ENCODE results near the gene SCARB2. TPM values are rescaled to one million over a fixed set of nuclear protein-coding genes. Genes with fewer than 3 reads are reported as not detected.
A peak's percentile ranks its signal among the peaks of the same experiment; 100 is the strongest.

Gene SCARB2
- total RNA-seq, 2 donors from 2014 or later: 156 to 164 TPM

GRCh38 chr4:76235407-76235806 is 21.8 kb upstream of the SCARB2 start:
- H3K4me1 ChIP-seq: peaks cover 7% of the 10 kb centered on the region
- H3K9me3 ChIP-seq: no peaks in the 10 kb centered on the region
- no peaks in the 10 kb centered on the region for H3K36me3 ChIP-seq
- peak overlapping the region; percentile 85 for H3K27ac ChIP-seq
- H3K9ac ChIP-seq (ENCODE audit: low read depth in 2 of 2, low read length in 2 of 2): peak overlapping the region in 1 of 2 donors; percentile 65
- TF ChIP-seq CTCF (IDR thresholded peaks at IDR 0.05): no peak
- intact Hi-C loops (cut with DNase I): no loop called here
- H3K27me3 ChIP-seq: no peaks in the 10 kb centered on the region
- no peak overlapping the region for H3K4me3 ChIP-seq
- DNase-seq: no peak

GRCh38 chr4:76234679-76235044 is 21.0 kb upstream of the SCARB2 start:
- Histone ChIP-seq H3K36me3 (no peaks in the 10 kb centered on the region), H3K4me1 (peaks cover 7% of the 10 kb centered on the region), H3K27me3 (no peaks in the 10 kb centered on the region), H3K9me3 (no peaks in the 10 kb centered on the region), H3K4me3 (no peak overlapping the region), H3K9ac (ENCODE audit: low read depth in 2 of 2, low read length in 2 of 2) (no peak overlapping the region), H3K27ac (peak overlapping the region; percentile 85)
- TF ChIP-seq CTCF (IDR thresholded peaks at IDR 0.05): no peak
- intact Hi-C loops (cut with DNase I): no loop called here
- no peak for DNase-seq

- Histone ChIP-seq H3K4me1 (peaks cover 7% of the 10 kb centered on the region), H3K27ac (peak overlapping the region; percentile 85), H3K36me3 (no peaks in the 10 kb centered on the region), H3K27me3 (no peaks in the 10 kb centered on the region), H3K9ac (ENCODE audit: low read depth in 2 of 2, low read length in 2 of 2) (peak overlapping the region in 1 of 2 donors; percentile 48), H3K9me3 (no peaks in the 10 kb centered on the region), H3K4me3 (no peak overlapping the region)
- TF ChIP-seq CTCF (IDR thresholded peaks at IDR 0.05): no peak
- peak; percentile 57 for DNase-seq
- intact Hi-C loops (cut with DNase I): no loop called here
Measured at GRCh38 chr4:76233967-76234678, 20.5 kb upstream of the SCARB2 start.

GRCh38 chr4:76233529-76233928 is 19.9 kb upstream of the SCARB2 start:
- Histone ChIP-seq H3K36me3 (no peaks in the 10 kb centered on the region), H3K9ac (ENCODE audit: low read depth in 2 of 2, low read length in 2 of 2) (peak overlapping the region in 1 of 2 donors; percentile 48), H3K4me1 (peaks cover 7% of the 10 kb centered on the region), H3K27me3 (no peaks in the 10 kb centered on the region), H3K27ac (no peak overlapping the region), H3K4me3 (no peak overlapping the region), H3K9me3 (no peaks in the 10 kb centered on the region)
- DNase-seq: no peak
- intact Hi-C loops (cut with DNase I): no loop called here
- no peak for TF ChIP-seq CTCF (IDR thresholded peaks at IDR 0.05)

GRCh38 chr4:76233083-76233482 is 19.5 kb upstream of the SCARB2 start:
- Histone ChIP-seq H3K9me3 (no peaks in the 10 kb centered on the region), H3K4me1 (peaks cover 7% of the 10 kb centered on the region), H3K9ac (ENCODE audit: low read depth in 2 of 2, low read length in 2 of 2) (no peak overlapping the region), H3K27me3 (no peaks in the 10 kb centered on the region), H3K27ac (no peak overlapping the region), H3K4me3 (no peak overlapping the region), H3K36me3 (no peaks in the 10 kb centered on the region)
- no peak for DNase-seq
- TF ChIP-seq CTCF (IDR thresholded peaks at IDR 0.05): no peak
- intact Hi-C loops (cut with DNase I): no loop called here
